Type B pancreatic cell (in vitro differentiated cells): ENCODE results near the gene CEP89. TPM values are rescaled to one million over a fixed set of nuclear protein-coding genes. Genes with fewer than 3 reads are reported as not detected.

Experiments
- DNase-seq: peaks from one replicate; pipeline ENCODE4 v3.0.0; 2021; ENCODE audit warnings: mixed read lengths; ENCODE audit not compliant: unreplicated experiment; ENCODE audit errors: extremely low spot score
- H3K27ac Mint-ChIP-seq: 2 replicates; pipeline ENCODE4 v1.8.0; 2021; ENCODE audit warnings: mild to moderate bottlenecking, mixed read lengths
- H3K27me3 Mint-ChIP-seq: 2 replicates; pipeline ENCODE4 v1.8.0; 2021; ENCODE audit warnings: mixed read lengths
- H3K36me3 Mint-ChIP-seq: 2 replicates; pipeline ENCODE4 v1.8.0; 2021; ENCODE audit warnings: mixed read lengths
- H3K4me1 Mint-ChIP-seq: one replicate; pipeline ENCODE4 v1.8.0; 2021; ENCODE audit warnings: mixed read lengths; ENCODE audit not compliant: unreplicated experiment
- H3K4me3 Mint-ChIP-seq: 2 replicates; pipeline ENCODE4 v1.8.0; 2021; ENCODE audit warnings: mild to moderate bottlenecking, mixed read lengths
- H3K9me3 Mint-ChIP-seq: 2 replicates; pipeline ENCODE4 v1.8.0; 2021; ENCODE audit warnings: mixed read lengths
- total RNA-seq: library from RNA; stranded (reverse); gene quantifications from 2 replicates; pipeline ENCODE4 v1.2.1, GENCODE V29; 2021; ENCODE audit warnings: low replicate concordance
- TF ChIP-seq, protein P1 (sequence below): fragments of 200-600 bp; sonication (generic); conservative IDR thresholded peaks from 2 replicates; pipeline ENCODE4 v1.5.0; 2021; ENCODE audit warnings: antibody characterized with exemption, mild to moderate bottlenecking

CEP89 gene
- total RNA-seq, 1 donor from 2014 or later: 37.7 TPM

DNA sequence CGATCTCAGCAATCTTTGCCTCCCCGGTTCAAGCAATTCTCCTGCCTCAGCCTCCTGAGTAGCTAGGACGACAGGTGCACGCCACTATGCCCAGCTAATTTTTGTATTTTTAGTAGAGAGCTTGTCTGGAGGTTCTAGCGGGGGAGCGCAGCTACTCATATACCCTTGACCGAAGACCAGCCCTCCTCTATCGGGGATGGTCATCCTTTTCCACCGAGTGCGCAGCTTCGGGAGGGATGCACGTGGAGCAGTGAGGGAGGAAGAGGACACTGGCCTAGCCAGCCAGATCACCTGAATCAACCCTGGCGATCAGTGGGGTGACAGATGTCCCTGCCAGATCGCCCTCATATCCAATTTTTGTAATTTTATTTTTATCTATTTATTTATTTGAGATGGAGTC, 109.0 kb downstream of the CEP89 start:
- Mint-ChIP-seq H3K4me1 (no peaks in the 10 kb centered on the region), H3K27me3 (no peaks in the 10 kb centered on the region), H3K9me3 (no peaks in the 10 kb centered on the region), H3K36me3 (no peaks in the 10 kb centered on the region), H3K27ac (no peak overlapping the region), H3K4me3 (no peak overlapping the region)
- no peak for DNase-seq
- TF ChIP-seq, protein P1, sequence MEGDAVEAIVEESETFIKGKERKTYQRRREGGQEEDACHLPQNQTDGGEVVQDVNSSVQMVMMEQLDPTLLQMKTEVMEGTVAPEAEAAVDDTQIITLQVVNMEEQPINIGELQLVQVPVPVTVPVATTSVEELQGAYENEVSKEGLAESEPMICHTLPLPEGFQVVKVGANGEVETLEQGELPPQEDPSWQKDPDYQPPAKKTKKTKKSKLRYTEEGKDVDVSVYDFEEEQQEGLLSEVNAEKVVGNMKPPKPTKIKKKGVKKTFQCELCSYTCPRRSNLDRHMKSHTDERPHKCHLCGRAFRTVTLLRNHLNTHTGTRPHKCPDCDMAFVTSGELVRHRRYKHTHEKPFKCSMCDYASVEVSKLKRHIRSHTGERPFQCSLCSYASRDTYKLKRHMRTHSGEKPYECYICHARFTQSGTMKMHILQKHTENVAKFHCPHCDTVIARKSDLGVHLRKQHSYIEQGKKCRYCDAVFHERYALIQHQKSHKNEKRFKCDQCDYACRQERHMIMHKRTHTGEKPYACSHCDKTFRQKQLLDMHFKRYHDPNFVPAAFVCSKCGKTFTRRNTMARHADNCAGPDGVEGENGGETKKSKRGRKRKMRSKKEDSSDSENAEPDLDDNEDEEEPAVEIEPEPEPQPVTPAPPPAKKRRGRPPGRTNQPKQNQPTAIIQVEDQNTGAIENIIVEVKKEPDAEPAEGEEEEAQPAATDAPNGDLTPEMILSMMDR: no peak

DNA sequence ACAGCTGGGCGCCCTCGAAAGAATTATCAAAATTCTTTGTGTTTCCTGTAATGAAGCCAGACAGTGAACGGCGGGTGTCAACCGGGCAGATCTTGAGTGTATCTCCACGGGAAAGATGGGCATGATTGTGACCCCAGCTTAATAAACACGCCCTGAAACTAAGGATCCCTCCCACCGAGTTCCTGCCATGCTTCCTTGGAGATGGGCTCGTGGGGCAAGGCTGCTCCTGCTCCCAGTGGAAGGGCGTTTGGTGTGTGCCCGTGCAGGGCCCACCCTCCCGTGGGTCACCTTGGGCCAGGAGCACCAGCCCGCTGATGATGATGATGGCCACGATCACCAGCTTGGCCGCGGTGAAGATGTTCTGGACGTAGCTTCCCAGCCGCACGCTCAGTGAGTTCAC, 109.6 kb downstream of the CEP89 start:
- no peaks in the 10 kb centered on the region for H3K9me3 Mint-ChIP-seq
- no peak for DNase-seq
- TF ChIP-seq, protein P1: no peak
- no peak overlapping the region for H3K4me3 Mint-ChIP-seq
- H3K36me3 Mint-ChIP-seq: no peaks in the 10 kb centered on the region
- no peaks in the 10 kb centered on the region for H3K4me1 Mint-ChIP-seq
- no peaks in the 10 kb centered on the region for H3K27me3 Mint-ChIP-seq
- H3K27ac Mint-ChIP-seq: no peak overlapping the region

DNA sequence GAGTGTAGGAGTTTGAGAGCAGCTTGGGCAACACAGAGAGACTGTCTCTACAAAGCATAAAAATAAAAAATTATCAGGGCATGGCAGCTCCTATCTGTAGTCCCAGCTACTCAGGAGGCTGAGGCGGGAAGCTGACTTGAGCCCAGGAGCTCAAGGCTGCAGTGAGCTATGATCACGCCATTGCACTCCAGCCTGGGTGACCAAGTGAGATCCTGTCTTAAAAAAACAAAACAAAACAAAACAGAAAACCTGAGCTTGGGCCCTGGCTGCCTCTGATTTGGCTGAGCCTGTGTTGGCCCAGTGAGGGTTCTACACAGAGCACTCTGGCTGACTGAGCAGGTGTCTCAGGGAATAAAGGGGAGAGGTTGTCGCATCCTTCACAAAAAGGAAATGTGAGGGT, 110.2 kb downstream of the CEP89 start:
- Mint-ChIP-seq H3K27me3 (no peaks in the 10 kb centered on the region), H3K27ac (no peak overlapping the region), H3K36me3 (no peaks in the 10 kb centered on the region), H3K9me3 (no peaks in the 10 kb centered on the region), H3K4me1 (no peaks in the 10 kb centered on the region), H3K4me3 (no peak overlapping the region)
- TF ChIP-seq, protein P1: no peak
- DNase-seq: no peak

DNA sequence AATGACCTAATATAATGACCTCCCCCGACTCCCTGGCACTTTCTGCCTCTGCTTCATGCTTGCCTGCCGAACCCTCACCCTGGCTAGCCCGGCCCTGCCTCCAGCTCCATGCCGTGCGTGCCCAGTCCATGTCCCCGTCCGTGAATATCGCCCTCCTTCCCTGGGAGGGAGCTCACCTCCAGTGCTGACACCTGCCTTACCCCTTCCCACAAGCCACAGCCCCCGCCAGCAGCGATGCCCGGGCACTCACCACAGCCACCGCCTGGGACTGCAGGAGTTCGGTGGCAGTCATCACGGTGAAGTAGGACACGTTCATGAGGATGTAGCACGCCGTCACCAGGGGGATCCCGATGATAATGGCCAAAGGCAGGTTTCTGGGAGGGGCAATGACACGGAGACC, 112.2 kb downstream of the CEP89 start:
- TF ChIP-seq, protein P1: no peak
- Mint-ChIP-seq H3K4me3 (no peak overlapping the region), H3K27me3 (no peaks in the 10 kb centered on the region), H3K36me3 (peaks cover 3% of the 10 kb centered on the region), H3K9me3 (no peaks in the 10 kb centered on the region), H3K4me1 (no peaks in the 10 kb centered on the region), H3K27ac (no peak overlapping the region)
- DNase-seq: no peak

DNA sequence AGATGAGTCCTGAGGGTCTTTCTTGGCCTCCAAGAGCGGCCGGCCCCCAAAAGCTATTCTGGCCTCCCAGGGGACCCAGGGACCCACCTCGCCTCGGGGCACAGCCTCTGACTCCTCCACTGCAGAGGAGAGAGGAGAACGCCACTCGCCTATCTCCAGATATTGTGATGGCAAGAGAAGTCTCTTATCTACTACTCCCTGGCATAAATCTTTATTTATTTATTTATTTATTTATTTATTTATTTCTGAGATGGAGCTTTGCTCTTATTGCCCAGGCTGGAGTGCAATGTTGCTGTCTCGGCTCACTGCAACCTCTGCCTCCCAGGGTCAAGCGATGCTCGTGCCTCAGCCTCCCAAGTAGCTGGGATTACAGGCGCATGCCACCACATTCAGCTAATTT, 113.2 kb downstream of the CEP89 start:
- Mint-ChIP-seq H3K4me3 (no peak overlapping the region), H3K36me3 (peaks cover 3% of the 10 kb centered on the region), H3K4me1 (no peaks in the 10 kb centered on the region), H3K27me3 (no peaks in the 10 kb centered on the region), H3K27ac (no peak overlapping the region), H3K9me3 (no peaks in the 10 kb centered on the region)
- TF ChIP-seq, protein P1: no peak
- DNase-seq: no peak

DNA sequence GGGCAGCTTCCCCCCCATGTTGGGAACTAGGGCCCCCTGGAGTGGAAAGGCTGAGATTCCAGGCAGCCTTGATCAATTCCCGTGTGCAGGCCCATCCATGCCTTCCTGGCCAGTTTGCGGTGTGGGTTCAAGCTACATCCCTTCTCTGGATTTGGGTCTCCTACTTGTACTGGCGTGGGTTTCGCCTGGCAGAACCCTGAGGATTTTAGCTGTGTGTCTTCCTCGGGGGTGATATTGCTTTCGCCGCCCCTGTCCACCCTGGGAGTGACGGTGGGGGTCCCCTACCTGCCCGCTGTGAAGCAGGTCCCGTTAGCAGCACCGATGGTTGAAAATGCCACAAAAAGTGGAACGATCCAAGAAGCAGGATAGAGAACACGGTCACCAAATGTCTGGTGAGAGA, 113.6 kb downstream of the CEP89 start:
- Mint-ChIP-seq H3K27me3 (no peaks in the 10 kb centered on the region), H3K36me3 (peaks cover 3% of the 10 kb centered on the region), H3K27ac (no peak overlapping the region), H3K9me3 (no peaks in the 10 kb centered on the region), H3K4me3 (no peak overlapping the region), H3K4me1 (no peaks in the 10 kb centered on the region)
- TF ChIP-seq, protein P1: no peak
- no peak for DNase-seq
